Astrocyte of the spinal cord (primary cell): ENCODE measurements around the gene TCHH.

Source experiments
- DNase-seq: peaks from one replicate; pipeline ENCODE4 v3.0.0; 2011; ENCODE audit warnings: low read depth, low spot score
- H3K4me3 ChIP-seq: 2 replicates; pipeline ENCODE4 v1.5.1; 2011; ENCODE audit warnings: low read depth, mild to moderate bottlenecking, low read length, moderate library complexity
- CTCF ChIP-seq: IDR thresholded peaks from 2 replicates; pipeline ENCODE4 v1.5.1; 2012; ENCODE audit warnings: low read depth, mild to moderate bottlenecking, low read length, inconsistent platforms
- in situ Hi-C: cut with HindIII; loops from 2 replicates; pipeline ENCODE4 v1.10.0; 2017; ENCODE audit warnings: low sequenced_read_pairs

Gene TCHH

DNA sequence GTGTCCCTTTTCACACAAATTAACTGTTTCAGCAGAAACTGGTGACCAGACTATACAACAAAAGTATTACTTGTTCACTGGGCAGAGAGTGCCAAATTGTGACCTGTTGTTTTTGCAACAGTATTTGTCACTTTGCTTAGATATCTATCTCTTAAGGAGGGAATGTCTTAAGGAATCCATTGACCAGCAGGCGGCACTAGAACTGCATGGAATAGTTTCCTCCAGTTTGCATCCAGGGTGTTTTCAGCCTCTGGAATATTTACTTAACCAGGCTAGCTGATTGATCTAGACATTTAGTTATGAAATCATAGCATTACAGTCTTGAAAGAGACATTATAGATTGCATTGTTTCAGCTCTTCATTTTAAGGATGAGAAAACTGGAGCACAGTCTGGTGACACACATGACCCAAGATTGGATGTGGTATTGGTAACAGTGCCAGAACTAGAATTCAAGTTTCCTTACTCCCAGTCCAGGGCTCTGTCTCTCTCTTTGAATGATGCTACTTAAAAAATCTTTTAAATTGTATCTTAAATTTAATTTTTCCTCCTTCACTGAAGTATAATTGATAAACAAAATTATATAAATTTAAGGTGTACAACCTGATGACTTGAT, 26.8 kb upstream of the TCHH start:
- TF ChIP-seq CTCF = peak; percentile 83
- no peak overlapping the region for H3K4me3 ChIP-seq
- DNase-seq = peak; percentile 69
- in situ Hi-C loops = no loop called here

GRCh38 chr1:152137215-152137614, 22.0 kb upstream of the TCHH start:
- no peak overlapping the region for H3K4me3 ChIP-seq
- DNase-seq = no peak
- TF ChIP-seq CTCF = no peak
- in situ Hi-C loops = no loop called here

GRCh38 chr1:152130186-152130585, 14.9 kb upstream of the TCHH start:
- DNase-seq = no peak
- no peak for TF ChIP-seq CTCF
- in situ Hi-C loops = no loop called here
- H3K4me3 ChIP-seq = no peak overlapping the region

DNA sequence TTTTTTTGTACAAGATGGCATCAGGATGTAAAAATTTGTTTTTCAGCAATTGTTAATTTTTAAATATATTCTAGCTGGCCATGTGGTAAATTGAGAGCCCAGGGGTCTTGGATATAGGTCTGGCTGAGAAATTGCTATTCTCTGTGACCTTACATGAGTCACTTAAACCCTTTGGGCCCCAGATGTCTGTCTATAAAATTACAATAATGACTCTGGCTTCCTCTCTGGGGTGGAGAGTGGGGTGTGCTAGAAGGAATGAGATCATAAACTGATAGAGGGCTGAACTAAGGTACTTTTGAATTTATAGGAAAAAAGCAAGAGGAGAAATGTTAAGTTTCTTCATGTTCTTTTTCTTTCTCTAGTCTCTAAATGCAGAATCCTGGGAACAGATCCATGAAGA, 12.4 kb upstream of the TCHH start:
- no peak for TF ChIP-seq CTCF
- in situ Hi-C loops = no loop called here
- no peak overlapping the region for H3K4me3 ChIP-seq
- DNase-seq = no peak

DNA sequence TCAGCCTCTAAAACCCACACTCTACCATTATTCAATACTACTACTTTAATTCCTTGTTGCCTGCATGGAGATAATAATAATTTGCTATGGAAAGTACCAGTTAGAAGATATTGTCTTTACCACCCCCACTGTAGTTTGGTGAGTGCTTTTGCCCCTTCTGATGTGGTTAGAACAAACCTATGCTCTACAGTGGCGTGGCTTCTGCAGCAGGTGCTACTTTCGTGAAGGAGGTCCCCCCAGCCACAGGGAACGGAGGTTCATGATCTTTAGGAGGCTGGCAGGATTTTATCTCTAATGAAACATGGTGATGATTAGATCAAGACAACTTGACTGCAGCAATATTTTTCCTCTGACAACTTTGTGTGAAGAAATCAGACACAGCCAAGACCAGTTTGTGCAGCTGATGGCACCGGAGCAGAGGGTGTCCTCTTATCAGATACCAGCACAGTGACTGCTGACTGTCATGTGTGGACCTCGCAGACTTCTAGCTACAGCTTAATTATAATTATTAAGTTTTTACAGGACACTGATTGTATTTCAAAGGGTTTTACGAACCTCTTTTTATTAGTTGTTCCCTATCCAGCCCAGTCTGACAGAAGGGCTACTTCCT, 10.7 kb upstream of the TCHH start:
- no peak for TF ChIP-seq CTCF
- in situ Hi-C loops = no loop called here
- no peak for DNase-seq
- no peak overlapping the region for H3K4me3 ChIP-seq

GRCh38 chr1:152118915-152119314, 3.7 kb upstream of the TCHH start:
- H3K4me3 ChIP-seq = no peak overlapping the region
- no peak for TF ChIP-seq CTCF
- in situ Hi-C loops = no loop called here
- DNase-seq = no peak
